Neutrophil (primary cell): ENCODE measurements around the gene ANO2.

ENCODE experiments used
- H3K27ac ChIP-seq: fragments of 200-600 bp; sonication (generic); 2 replicates; pipeline ENCODE4 v1.5.1; 2016; ENCODE audit warnings: mild to moderate bottlenecking, moderate library complexity
- H3K27me3 ChIP-seq: fragments of 200-600 bp; sonication (generic); 2 replicates; pipeline ENCODE4 v1.6.0; 2016; ENCODE audit warnings: mild to moderate bottlenecking
- H3K36me3 ChIP-seq: fragments of 200-600 bp; sonication (generic); 2 replicates; pipeline ENCODE4 v1.5.1; 2017
- H3K4me1 ChIP-seq, 2 experiments: fragments of 200-600 bp in 1 of 2; sonication (generic) in 1 of 2; 1 replicate in 1 of 2; 2 replicates in 1 of 2; pipeline versions ENCODE4 v1.5.1 to v1.6.1; 2013 to 2016; ENCODE audit warnings: low read depth in 1 of 2, low read length in 1 of 2, mild to moderate bottlenecking in 1 of 2, moderate library complexity in 1 of 2; ENCODE audit not compliant: control insufficient read depth in 1 of 2, insufficient read depth in 1 of 2
- H3K4me3 ChIP-seq, 2 experiments: fragments of 200-600 bp in 1 of 2; sonication (generic) in 1 of 2; 1 replicate in 1 of 2; 2 replicates in 1 of 2; pipeline ENCODE4 v1.5.1; 2013 to 2016; ENCODE audit warnings: low read depth in 1 of 2, low read length in 1 of 2, mild to moderate bottlenecking in 1 of 2, moderate library complexity in 1 of 2
- H3K9me3 ChIP-seq: fragments of 200-600 bp; sonication (generic); 2 replicates; pipeline ENCODE4 v1.5.1; 2016
- TF ChIP-seq, protein P1 (sequence below): fragments of 200-600 bp; sonication (generic); IDR thresholded peaks from 2 replicates; pipeline ENCODE4 v1.5.1; 2016; ENCODE audit warnings: antibody characterized with exemption

The ANO2 gene

DNA sequence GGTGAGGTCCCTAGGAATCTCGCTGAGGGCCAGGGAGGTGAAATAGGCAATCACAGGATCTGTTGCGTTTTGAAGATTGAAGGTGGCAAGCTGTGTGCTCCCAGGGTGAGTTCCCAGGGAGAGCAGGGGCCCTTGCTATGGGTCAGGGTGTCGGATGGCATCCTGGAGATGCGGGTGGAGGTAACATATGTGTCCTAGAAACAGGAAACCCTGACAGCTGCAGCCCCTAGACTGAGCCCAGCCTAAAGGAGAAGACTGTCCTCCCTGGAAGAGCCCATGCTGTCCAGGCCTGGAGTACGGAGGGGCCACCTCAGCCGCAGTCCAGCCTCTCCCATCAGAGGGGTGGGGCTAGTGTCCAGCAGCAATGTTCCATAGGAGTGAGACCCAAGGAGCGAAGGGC lies 318.9 kb downstream of the ANO2 start:
- TF ChIP-seq, protein P1, sequence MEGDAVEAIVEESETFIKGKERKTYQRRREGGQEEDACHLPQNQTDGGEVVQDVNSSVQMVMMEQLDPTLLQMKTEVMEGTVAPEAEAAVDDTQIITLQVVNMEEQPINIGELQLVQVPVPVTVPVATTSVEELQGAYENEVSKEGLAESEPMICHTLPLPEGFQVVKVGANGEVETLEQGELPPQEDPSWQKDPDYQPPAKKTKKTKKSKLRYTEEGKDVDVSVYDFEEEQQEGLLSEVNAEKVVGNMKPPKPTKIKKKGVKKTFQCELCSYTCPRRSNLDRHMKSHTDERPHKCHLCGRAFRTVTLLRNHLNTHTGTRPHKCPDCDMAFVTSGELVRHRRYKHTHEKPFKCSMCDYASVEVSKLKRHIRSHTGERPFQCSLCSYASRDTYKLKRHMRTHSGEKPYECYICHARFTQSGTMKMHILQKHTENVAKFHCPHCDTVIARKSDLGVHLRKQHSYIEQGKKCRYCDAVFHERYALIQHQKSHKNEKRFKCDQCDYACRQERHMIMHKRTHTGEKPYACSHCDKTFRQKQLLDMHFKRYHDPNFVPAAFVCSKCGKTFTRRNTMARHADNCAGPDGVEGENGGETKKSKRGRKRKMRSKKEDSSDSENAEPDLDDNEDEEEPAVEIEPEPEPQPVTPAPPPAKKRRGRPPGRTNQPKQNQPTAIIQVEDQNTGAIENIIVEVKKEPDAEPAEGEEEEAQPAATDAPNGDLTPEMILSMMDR: no peak
- no peak overlapping the region for H3K4me3 ChIP-seq
- no peak overlapping the region for H3K27ac ChIP-seq
- H3K27me3 ChIP-seq: peaks cover 16% of the 10 kb centered on the region
- H3K4me1 ChIP-seq: no peaks in the 10 kb centered on the region
- H3K36me3 ChIP-seq: no peaks in the 10 kb centered on the region
- no peaks in the 10 kb centered on the region for H3K9me3 ChIP-seq

- Histone ChIP-seq H3K4me1 (no peaks in the 10 kb centered on the region), H3K4me3 (no peak overlapping the region), H3K27ac (no peak overlapping the region)
These were observed 320.4 kb downstream of the ANO2 start for GRCh38 chr12:5624486-5625272.

GRCh38 chr12:5623411-5623810 lies 321.6 kb downstream of the ANO2 start:
- Histone ChIP-seq H3K4me3 (no peak overlapping the region), H3K27ac (no peak overlapping the region), H3K9me3 (no peaks in the 10 kb centered on the region), H3K27me3 (peaks cover 19% of the 10 kb centered on the region), H3K4me1 (no peaks in the 10 kb centered on the region), H3K36me3 (no peaks in the 10 kb centered on the region)
- TF ChIP-seq, protein P1: no peak

More at GRCh38 chr12:5624486-5625272, 320.4 kb downstream of the ANO2 start:
- Histone ChIP-seq H3K27me3 (peaks cover 20% of the 10 kb centered on the region), H3K9me3 (no peaks in the 10 kb centered on the region), H3K36me3 (no peaks in the 10 kb centered on the region)
- TF ChIP-seq, protein P1: no peak

DNA sequence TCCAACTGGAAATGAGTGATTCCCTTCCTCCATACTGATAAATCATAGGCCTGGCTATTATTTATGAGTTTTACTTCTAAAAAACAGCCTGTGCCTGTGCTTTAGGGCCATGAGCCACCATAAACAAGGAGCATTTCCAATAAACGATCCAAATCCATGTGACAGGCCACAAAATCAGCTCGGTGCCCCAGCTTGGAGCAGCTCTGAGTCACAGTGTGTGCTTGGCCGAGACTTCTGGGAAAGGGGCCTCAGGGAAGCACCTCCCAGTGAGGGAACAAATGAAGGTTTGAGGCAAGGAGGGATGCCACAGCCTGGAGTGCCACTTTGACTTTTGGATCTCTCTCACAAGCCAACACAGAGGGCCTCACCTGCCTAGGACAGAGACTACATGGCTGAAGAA lies 322.8 kb downstream of the ANO2 start:
- peaks cover 19% of the 10 kb centered on the region for H3K27me3 ChIP-seq
- H3K4me1 ChIP-seq: no peaks in the 10 kb centered on the region
- H3K27ac ChIP-seq: no peak overlapping the region
- H3K36me3 ChIP-seq: no peaks in the 10 kb centered on the region
- TF ChIP-seq, protein P1: no peak
- H3K4me3 ChIP-seq: no peak overlapping the region
- no peaks in the 10 kb centered on the region for H3K9me3 ChIP-seq

DNA sequence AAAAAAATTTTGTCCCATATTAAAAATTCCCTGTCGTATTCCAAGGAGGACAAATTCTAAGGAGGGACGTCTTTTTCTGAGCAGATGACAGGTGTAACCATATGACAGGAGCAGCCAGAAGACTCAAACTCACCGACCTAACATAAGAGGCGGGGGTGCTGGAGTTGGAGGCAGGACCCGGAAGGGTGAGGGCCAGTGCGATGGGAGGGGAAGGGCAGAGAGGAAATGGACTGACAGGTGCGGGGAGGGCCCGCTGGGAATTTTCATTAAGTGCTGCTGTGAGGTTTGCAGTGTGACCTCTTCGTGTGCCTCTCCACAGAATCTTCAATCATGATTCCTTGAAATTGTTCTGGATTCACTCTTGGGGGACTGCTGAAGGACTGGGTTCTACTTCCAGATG lies 323.7 kb downstream of the ANO2 start:
- H3K4me1 ChIP-seq: no peaks in the 10 kb centered on the region
- H3K36me3 ChIP-seq: no peaks in the 10 kb centered on the region
- TF ChIP-seq, protein P1: no peak
- no peak overlapping the region for H3K4me3 ChIP-seq
- H3K9me3 ChIP-seq: no peaks in the 10 kb centered on the region
- H3K27ac ChIP-seq: no peak overlapping the region
- H3K27me3 ChIP-seq: peaks cover 19% of the 10 kb centered on the region
